ENCODE results near the gene MYLK.

Gene MYLK

DNA sequence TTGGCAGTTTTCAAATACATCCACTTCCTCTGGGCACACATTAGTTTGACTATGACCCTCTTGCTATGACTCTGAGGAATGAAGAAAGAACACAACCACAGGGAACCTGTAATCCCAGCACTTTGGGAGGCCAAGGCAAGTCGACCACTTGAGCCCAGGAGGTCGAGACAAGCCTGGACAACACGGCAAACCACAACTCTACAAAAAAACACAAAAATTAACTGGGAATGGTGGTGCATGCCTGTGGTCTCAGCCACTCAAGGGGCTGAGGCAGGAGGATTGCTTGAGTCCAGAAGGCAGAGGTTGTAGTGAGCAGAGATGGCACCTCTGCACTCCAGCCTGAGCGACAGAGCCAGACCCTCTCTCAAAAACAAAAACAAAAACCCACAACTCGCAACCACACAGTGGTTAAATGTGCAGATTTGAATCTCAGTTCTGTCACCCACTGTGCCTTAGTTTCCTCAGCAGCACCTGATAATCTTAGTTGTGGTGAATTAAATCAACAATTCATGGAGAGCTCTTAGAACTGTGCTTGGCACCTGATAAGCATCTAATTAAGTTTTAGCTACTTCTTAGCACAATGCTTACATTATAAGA is 65.7 kb downstream of the MYLK start:
- H3K27me3 Mint-ChIP-seq, result no peaks in the 10 kb centered on the region
- H3K36me3 Mint-ChIP-seq, result no peaks in the 10 kb centered on the region
- H3K27ac Mint-ChIP-seq, result no peak overlapping the region
- H3K9me3 Mint-ChIP-seq, result no peaks in the 10 kb centered on the region
- no peak overlapping the region for H3K4me3 Mint-ChIP-seq
- no peaks in the 10 kb centered on the region for H3K4me1 Mint-ChIP-seq

DNA sequence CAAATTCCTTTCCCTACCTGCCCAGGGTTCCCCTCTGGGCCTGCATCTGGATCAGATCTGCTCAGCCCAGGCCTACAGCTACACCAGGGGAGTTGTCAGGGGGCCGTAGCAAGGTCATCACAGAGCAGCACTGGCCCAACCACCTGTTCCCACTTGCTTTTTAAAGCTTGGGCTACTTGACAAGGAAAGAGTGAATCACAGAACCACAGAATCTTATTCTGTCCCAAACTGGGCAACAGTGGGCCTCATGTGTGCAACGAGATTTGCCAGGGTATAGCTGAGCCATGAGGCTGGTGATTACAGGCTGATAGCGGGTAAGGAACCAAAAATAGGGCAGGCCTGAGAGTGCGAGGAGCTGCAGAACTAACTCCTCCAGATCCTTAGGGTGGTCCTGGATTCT is 66.7 kb downstream of the MYLK start:
- H3K4me1 Mint-ChIP-seq, result no peaks in the 10 kb centered on the region
- H3K4me3 Mint-ChIP-seq, result no peak overlapping the region
- H3K27ac Mint-ChIP-seq, result no peak overlapping the region
- H3K36me3 Mint-ChIP-seq, result no peaks in the 10 kb centered on the region
- no peaks in the 10 kb centered on the region for H3K9me3 Mint-ChIP-seq
- H3K27me3 Mint-ChIP-seq, result no peaks in the 10 kb centered on the region

DNA sequence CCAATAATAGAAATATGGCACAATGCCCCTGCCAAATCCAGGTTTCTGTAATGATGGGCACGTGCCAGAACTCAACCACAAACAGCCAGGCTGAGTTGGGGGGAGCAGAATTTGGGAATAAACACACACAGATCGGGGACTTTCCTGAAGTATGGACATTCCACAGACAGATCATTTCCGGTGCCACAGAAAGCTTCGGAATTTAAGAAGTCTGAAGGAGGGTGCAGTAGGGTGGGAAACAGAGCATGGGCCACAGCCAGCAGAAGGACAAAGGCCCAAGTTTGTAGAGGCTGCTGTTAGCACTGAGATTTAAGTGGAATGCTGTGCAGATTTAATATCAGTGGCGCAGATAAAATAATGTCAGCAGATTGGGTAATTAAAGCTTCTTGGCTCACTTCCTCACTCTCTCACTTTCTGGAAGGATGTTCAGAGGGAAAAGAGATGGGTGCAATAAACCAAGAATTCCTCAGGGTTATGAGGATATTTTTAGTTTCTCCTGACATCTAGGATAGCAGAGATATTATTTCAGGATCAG is 67.4 kb downstream of the MYLK start:
- Mint-ChIP-seq H3K4me1 (no peaks in the 10 kb centered on the region), H3K27me3 (no peaks in the 10 kb centered on the region), H3K4me3 (no peak overlapping the region), H3K9me3 (no peaks in the 10 kb centered on the region), H3K36me3 (no peaks in the 10 kb centered on the region), H3K27ac (no peak overlapping the region)

DNA sequence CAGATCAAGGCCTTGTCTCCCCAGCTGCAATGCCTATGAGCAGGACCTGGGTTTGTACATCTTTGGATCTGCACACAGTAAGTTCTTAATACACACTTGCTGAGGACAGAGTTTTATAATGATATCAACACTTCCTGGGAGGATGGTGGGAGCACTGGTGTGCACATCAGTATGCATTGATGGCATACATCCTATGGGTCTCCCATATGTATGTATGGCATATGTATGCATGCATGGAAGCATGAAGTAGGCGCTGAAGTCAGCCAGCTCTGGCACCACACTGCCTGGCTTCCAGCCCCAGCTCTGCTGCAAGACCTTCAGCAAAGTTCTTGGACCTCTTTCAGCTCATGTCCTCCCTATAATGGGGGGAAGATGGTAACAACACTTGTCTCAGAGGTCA is 68.2 kb downstream of the MYLK start:
- no peak overlapping the region for H3K27ac Mint-ChIP-seq
- H3K36me3 Mint-ChIP-seq, result no peaks in the 10 kb centered on the region

DNA sequence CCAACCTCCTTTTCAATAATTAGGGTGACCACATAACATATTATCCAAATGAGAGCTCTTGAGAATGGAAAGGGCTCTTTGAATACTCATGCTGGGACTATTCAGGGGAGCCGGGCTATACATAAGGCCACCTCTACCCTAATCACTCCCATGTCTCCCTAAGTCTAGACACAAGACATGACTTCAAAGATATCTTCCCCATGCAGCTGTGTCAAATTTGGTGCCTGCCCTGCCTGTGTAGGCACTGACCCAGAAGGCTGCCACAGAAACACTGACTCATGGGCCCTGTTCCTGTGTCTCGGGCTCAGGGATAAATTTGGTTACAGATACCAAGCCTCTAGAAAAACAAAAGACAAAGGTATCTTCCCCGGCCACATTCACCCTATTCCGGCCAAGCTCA is 70.3 kb downstream of the MYLK start:
- Mint-ChIP-seq H3K27me3 (no peaks in the 10 kb centered on the region), H3K9me3 (no peaks in the 10 kb centered on the region), H3K4me1 (no peaks in the 10 kb centered on the region), H3K36me3 (no peaks in the 10 kb centered on the region), H3K4me3 (no peak overlapping the region), H3K27ac (no peak overlapping the region)

More for the DNA sequence above, 68.2 kb downstream of the MYLK start:
- Mint-ChIP-seq H3K4me1 (no peaks in the 10 kb centered on the region), H3K9me3 (no peaks in the 10 kb centered on the region), H3K4me3 (no peak overlapping the region), H3K27me3 (no peaks in the 10 kb centered on the region)

DNA sequence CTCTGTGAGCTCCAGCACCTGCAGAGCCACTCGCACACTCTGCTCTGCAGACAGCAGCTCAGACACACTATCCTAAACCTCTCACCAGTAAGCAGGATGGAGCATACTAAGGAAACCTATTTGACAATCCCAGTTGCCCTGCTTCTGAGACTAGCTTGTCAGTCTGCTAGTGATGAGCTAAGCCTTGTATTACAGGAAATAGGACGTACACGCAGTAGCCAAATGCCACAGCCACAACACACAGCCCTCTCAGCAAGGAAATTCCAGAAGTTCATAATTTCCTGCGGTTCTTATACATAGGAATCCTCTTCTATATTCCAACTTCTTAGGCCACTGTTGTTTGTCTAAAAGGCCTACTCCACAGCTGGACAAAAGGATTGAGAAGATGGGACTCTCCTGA is 74.5 kb downstream of the MYLK start:
- Mint-ChIP-seq H3K9me3 (no peaks in the 10 kb centered on the region), H3K4me3 (no peak overlapping the region), H3K27me3 (no peaks in the 10 kb centered on the region), H3K27ac (no peak overlapping the region), H3K4me1 (no peaks in the 10 kb centered on the region), H3K36me3 (no peaks in the 10 kb centered on the region)

DNA sequence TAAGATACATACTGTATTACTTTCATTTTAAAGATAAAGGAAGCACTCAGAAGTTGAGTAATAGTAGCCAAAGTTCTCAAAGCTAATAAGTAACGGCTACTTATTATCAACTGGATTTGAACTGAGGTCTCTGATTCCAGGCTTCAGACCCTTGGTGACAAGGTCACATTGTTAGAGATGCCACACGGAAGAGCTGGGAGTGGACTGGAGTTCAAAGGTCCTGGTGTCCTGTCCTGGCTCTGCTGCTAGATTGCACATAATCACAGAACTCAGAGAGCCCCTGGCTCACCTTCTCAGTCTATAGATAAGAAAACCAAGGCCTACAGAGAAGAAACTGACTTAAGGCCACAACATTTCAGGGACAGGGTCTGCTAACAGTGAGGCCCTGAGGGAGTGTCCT is 75.3 kb downstream of the MYLK start:
- Mint-ChIP-seq H3K36me3 (no peaks in the 10 kb centered on the region), H3K27ac (no peak overlapping the region), H3K9me3 (no peaks in the 10 kb centered on the region), H3K27me3 (no peaks in the 10 kb centered on the region), H3K4me3 (no peak overlapping the region), H3K4me1 (no peaks in the 10 kb centered on the region)

DNA sequence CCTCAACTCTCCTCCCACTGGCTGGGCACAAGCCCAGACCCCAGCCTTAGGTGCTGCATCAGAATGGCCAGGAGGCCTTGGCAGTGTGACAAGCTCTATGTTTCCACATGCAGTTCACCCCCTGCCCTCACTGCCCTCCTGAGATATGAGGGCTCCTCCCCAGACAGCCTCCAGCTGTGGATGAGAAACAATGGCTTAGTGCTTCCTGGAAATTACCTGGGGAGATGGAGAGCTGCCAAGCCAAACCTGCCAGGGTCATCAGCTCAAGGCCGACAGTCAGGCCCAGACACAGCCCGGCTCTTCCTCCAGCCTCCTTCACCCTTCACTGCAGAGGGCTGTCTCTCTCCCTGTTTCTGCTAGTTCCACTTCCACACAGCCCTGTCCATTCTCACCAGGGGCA is 76.3 kb downstream of the MYLK start:
- Mint-ChIP-seq H3K36me3 (no peaks in the 10 kb centered on the region), H3K4me1 (no peaks in the 10 kb centered on the region), H3K4me3 (no peak overlapping the region), H3K27ac (no peak overlapping the region), H3K9me3 (no peaks in the 10 kb centered on the region), H3K27me3 (no peaks in the 10 kb centered on the region)

DNA sequence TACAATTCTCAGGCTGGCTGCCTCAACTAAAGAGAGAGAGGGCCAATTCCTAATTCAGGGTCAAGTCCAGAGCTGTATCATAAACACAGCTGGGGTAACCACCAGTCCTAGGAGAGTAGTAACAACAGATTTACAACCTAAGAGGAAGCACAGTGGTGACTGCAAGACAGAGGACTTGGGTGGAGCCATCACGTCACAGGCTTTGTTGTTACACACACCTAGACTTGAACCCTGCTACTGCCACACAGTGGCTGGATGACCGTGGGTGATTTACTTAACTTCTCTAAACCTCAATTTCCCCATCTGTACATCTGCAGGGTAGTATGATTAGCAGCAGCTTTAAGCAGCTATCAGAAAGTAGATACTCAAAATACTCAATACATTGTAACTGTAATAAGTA is 78.6 kb downstream of the MYLK start:
- Mint-ChIP-seq H3K27me3 (no peaks in the 10 kb centered on the region), H3K4me3 (no peak overlapping the region), H3K4me1 (no peaks in the 10 kb centered on the region), H3K36me3 (no peaks in the 10 kb centered on the region), H3K9me3 (no peaks in the 10 kb centered on the region), H3K27ac (no peak overlapping the region)

DNA sequence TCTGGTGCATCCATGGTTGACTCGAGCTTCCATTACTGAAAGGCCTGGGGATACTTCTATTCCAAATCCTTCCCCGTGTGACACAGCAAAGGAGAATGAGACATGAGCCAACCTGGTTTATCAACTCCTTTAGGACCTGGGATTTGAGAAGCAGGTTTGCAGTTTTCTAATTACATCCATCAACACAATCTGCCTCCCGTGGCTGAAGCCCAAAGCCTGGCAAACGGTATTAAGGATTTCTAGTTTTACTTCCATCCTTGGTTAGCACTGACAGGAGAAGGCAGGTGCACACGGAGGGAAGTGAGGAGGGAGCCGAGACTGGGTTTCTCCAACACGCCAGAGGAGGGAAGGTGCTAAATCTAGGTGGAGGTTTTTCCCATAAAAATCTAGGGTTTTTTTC is 79.0 kb downstream of the MYLK start:
- no peak overlapping the region for H3K27ac Mint-ChIP-seq
- H3K4me1 Mint-ChIP-seq, result no peaks in the 10 kb centered on the region

DNA sequence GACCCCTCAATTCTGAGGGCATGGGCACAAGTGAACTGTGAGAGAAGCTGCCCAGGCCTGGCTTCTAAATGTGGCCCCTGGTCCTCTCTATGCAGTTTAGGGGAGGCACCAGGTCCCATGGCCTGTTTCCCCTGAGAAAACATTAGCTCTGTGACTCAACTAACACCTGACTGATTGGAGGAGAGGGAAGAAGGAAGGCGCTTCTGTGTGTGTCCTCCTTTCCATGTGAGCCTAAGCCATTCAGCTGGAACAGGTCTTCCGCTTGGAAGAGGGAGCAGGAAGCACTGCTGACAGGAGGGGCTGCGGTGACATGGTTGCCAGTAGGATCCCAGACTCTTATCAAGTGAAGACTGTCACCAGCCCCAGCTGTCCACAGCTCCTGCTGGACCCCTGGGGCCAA is 79.5 kb downstream of the MYLK start:
- no peak overlapping the region for H3K27ac Mint-ChIP-seq
- no peaks in the 10 kb centered on the region for H3K27me3 Mint-ChIP-seq
- H3K9me3 Mint-ChIP-seq, result no peaks in the 10 kb centered on the region
- H3K36me3 Mint-ChIP-seq, result no peaks in the 10 kb centered on the region
- no peaks in the 10 kb centered on the region for H3K4me1 Mint-ChIP-seq
- no peak overlapping the region for H3K4me3 Mint-ChIP-seq

More for the DNA sequence above, 79.0 kb downstream of the MYLK start:
- no peaks in the 10 kb centered on the region for H3K9me3 Mint-ChIP-seq
- H3K27me3 Mint-ChIP-seq, result no peaks in the 10 kb centered on the region
- no peak overlapping the region for H3K4me3 Mint-ChIP-seq
- no peaks in the 10 kb centered on the region for H3K36me3 Mint-ChIP-seq

DNA sequence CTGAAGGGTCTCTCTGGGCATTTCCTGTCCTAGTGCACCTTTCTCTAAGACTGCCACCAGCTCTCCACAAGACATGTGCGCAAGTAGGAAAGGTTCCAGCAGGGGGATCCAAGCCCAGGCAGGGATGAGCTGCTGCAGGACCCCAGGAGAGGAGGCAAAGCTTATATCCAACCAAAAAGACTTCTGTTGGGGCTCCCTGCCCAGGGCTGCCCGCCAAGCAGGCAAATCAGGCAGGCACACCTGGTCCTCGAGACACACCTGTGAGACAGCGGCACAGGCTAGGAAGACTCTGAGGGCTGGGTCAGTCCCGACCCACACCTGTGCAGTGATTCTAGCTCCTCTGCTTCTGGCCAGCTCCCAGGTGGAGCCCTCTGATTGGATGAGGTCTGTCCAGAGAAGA is 80.6 kb downstream of the MYLK start:
- Mint-ChIP-seq H3K4me3 (no peak overlapping the region), H3K27ac (no peak overlapping the region), H3K36me3 (no peaks in the 10 kb centered on the region), H3K4me1 (no peaks in the 10 kb centered on the region), H3K9me3 (no peaks in the 10 kb centered on the region), H3K27me3 (no peaks in the 10 kb centered on the region)

DNA sequence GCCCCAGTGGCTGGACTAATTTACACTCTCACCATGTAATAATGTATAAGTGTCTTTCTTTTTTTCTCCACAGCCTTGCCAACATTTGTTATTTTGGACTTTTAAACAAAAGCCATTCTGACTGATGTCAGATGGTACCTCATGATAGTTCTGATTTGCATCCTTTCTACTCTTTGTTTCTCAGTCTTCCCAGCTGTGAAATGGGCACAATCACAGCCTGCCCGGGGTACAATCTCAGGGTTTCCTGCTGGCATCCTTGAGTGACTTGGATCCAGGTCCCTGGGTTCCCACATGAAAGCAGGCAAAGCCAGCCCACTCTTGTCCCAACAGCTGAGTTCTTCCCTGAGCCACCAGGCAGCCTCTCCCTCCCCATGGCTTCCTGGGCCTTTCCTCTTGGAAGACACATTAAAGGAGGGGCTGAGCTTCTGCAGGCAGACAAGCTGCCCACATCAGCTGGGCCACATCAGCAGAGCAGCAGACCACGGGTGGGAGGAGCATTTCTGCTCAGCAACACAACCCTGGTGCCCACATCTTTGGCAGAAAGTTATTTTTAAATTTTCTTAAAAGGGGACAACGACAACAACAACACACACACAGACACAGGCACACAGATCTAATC is 82.0 kb downstream of the MYLK start:
- Mint-ChIP-seq H3K9me3 (no peaks in the 10 kb centered on the region), H3K36me3 (no peaks in the 10 kb centered on the region), H3K27me3 (no peaks in the 10 kb centered on the region), H3K4me3 (no peak overlapping the region), H3K27ac (no peak overlapping the region), H3K4me1 (no peaks in the 10 kb centered on the region)

DNA sequence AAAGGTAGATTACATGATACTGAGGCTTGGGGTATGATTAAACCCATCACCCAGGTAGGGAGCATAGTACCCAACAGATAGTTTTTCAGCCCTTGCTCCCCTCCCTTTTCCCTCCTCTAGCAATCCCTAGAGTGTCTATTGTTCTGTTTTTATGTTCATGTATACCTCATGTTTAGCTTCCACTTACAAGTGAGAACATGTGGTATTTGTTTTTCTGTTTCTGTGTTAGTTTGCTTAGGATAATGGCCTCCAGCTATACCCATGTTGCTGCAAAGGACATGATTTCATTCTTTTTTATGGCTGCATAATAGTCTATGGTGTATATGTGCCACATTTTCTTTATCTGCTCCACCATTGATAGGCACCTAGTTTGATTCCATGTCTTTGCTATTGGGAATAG is 82.7 kb downstream of the MYLK start:
- no peaks in the 10 kb centered on the region for H3K27me3 Mint-ChIP-seq
- no peak overlapping the region for H3K4me3 Mint-ChIP-seq
- no peaks in the 10 kb centered on the region for H3K36me3 Mint-ChIP-seq
- H3K4me1 Mint-ChIP-seq, result no peaks in the 10 kb centered on the region
- no peaks in the 10 kb centered on the region for H3K9me3 Mint-ChIP-seq
- no peak overlapping the region for H3K27ac Mint-ChIP-seq

DNA sequence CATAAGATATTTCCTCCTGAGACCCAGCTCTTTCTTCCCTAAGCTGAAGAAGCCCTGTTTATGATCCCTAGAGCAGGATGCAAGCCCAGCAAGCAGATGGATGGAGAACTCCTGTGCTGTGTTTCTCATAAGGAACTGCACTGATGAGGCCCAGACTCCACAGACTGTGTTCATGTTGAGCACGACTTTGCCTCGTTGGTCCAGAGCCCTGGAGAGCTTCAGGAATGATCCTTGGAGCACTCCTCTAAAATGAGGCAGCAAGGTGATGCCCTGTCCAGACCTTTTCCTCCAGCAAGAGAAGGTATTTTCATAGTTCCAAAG is 83.8 kb downstream of the MYLK start:
- Mint-ChIP-seq H3K9me3 (no peaks in the 10 kb centered on the region), H3K36me3 (no peaks in the 10 kb centered on the region), H3K27me3 (no peaks in the 10 kb centered on the region), H3K4me1 (no peaks in the 10 kb centered on the region), H3K4me3 (no peak overlapping the region), H3K27ac (no peak overlapping the region)

DNA sequence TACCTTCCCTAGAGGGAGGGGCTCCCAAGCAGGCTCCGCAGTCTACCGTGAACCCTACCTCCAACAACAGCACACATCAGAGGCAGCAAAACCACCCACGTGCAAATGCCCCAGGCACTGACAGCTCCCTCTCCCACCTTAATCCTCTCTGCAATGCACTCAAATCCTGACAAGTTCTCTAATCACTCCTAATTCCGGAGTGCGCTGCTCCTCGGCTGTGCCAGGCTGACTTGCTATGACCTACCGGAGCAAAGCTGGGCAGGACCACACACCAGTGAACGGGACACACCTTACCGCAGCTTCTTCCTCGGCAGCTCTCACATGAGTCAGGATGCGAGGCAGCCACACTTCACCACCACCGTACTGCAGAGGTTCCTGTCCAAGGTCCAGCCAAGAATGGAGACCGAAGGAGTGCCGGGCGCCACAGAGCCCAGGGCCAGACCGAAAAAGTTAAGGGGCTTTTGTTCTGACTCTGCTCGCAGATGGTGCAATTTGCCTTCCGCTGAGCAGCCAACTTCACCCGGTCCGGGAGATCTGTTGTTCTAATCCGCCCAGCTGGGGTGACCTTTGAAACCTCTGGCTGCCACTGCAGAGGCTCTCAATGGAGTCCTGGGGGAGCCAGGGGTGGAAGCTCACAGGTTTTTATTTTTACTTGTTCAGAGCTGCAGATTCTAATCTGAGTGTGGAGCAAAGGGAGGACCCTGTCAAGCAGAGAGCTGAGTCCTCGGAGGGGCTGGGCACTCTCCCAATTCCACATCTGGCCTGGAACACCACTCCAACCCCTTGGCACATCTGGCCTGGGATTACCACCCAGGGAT is 84.4 kb downstream of the MYLK start:
- no peak overlapping the region for H3K27ac Mint-ChIP-seq
- no peaks in the 10 kb centered on the region for H3K4me1 Mint-ChIP-seq
- no peaks in the 10 kb centered on the region for H3K27me3 Mint-ChIP-seq
- no peaks in the 10 kb centered on the region for H3K9me3 Mint-ChIP-seq
- H3K4me3 Mint-ChIP-seq, result no peak overlapping the region
- no peaks in the 10 kb centered on the region for H3K36me3 Mint-ChIP-seq

Data from activated naive CD4-positive, alpha-beta T cell treated with anti-CD3 and anti-CD28 coated beads, Interleukin-2, amount 50 U/mL, for 24 hours (primary cell).